Common myeloid progenitor, CD34-positive (primary cell): ENCODE measurements around the gene SMOC1. TPM values are rescaled to one million over a fixed set of nuclear protein-coding genes. Genes with fewer than 3 reads are reported as not detected.

ENCODE experiments used
- CTCF ChIA-PET: fragments of 350-600 bp; sonication (Branson Sonifier 250); formaldehyde crosslinking; loops from one replicate; lab custom pipeline; 2021; ENCODE audit warnings: antibody characterized with exemption; lab: Charles Lee
- POLR2A ChIA-PET: fragments of 350-600 bp; sonication (Branson Sonifier 250); formaldehyde crosslinking; loops from one replicate; lab custom pipeline; 2021; ENCODE audit warnings: antibody characterized with exemption; lab: Charles Lee
- DNase-seq, 3 donors: peaks; one replicate each; pipeline versions ENCODE4 v3.0.0 to v3.0.0-alpha.2; 2013
- H3K27ac ChIP-seq, 2 experiments: 1 replicate in 1 of 2; 2 replicates in 1 of 2; pipeline ENCODE4 v1.7.0; 2013; ENCODE audit warnings: inconsistent platforms in 2 of 2, low read length in 2 of 2, mild to moderate bottlenecking in 2 of 2, low read depth in 1 of 2, moderate library complexity in 1 of 2; ENCODE audit not compliant: severe bottlenecking in 2 of 2, insufficient read depth in 1 of 2, poor library complexity in 1 of 2
- H3K27me3 ChIP-seq, 5 experiments: replicated peaks in 2 of 5; 1 replicate in 3 of 5; 2 replicates in 2 of 5; pipeline versions ENCODE4 v1.6.1 to v1.7.0; 2013; ENCODE audit warnings: low read length in 4 of 5, mild to moderate bottlenecking in 2 of 5, moderate library complexity in 2 of 5, inconsistent platforms in 1 of 5; ENCODE audit not compliant: insufficient read depth in 5 of 5, control insufficient read depth in 4 of 5
- H3K36me3 ChIP-seq, 4 experiments: 1 replicate in 2 of 4; 2 replicates in 2 of 4; pipeline versions ENCODE4 v1.6.1 to v1.7.0; 2013; ENCODE audit warnings: low read length in 3 of 4, control low read depth in 1 of 4, mild to moderate bottlenecking in 1 of 4; ENCODE audit not compliant: control insufficient read depth in 4 of 4, insufficient read depth in 4 of 4
- H3K4me1 ChIP-seq, 4 experiments: 1 replicate in 3 of 4; 2 replicates in 1 of 4; pipeline versions ENCODE4 v1.6.1 to v1.7.1; 2013; ENCODE audit warnings: low read length in 3 of 4, mild to moderate bottlenecking in 3 of 4, control low read depth in 1 of 4, inconsistent platforms in 1 of 4, moderate library complexity in 1 of 4; ENCODE audit not compliant: control insufficient read depth in 4 of 4, insufficient read depth in 4 of 4; ENCODE audit errors: control extremely low read depth in 1 of 4
- H3K4me3 ChIP-seq, 7 experiments: 1 replicate in 4 of 7; 2 replicates in 3 of 7; pipeline versions ENCODE4 v1.5.1 to v1.7.0; 2013; ENCODE audit warnings: mild to moderate bottlenecking in 7 of 7, low read length in 6 of 7, moderate library complexity in 6 of 7, inconsistent platforms in 2 of 7, low read depth in 2 of 7, control low read depth in 1 of 7; ENCODE audit not compliant: insufficient read depth in 4 of 7, control insufficient read depth in 1 of 7; ENCODE audit errors: extremely low read depth in 1 of 7
- H3K9me3 ChIP-seq, 5 experiments: 1 replicate in 4 of 5; 2 replicates in 1 of 5; pipeline versions ENCODE4 v1.6.1 to v1.7.1; 2013; ENCODE audit warnings: low read length in 4 of 5, mild to moderate bottlenecking in 2 of 5, inconsistent platforms in 1 of 5, low read depth in 1 of 5, moderate library complexity in 1 of 5; ENCODE audit not compliant: control insufficient read depth in 4 of 5, insufficient read depth in 2 of 5; ENCODE audit errors: control extremely low read depth in 1 of 5
- WGBS: methylation state at CpG from one replicate; pipeline ENCODE4 v1.1.5; 2013; ENCODE audit not compliant: insufficient coverage; 5-methylcytosine and 5-hydroxymethylcytosine counted together
- polyA plus RNA-seq: library from polyadenylated mRNA; unstranded; fragments of 120-200 nt; gene quantifications from one replicate; pipeline ENCODE4 v1.2.1, GENCODE V29; 2013

The SMOC1 gene, protein sequence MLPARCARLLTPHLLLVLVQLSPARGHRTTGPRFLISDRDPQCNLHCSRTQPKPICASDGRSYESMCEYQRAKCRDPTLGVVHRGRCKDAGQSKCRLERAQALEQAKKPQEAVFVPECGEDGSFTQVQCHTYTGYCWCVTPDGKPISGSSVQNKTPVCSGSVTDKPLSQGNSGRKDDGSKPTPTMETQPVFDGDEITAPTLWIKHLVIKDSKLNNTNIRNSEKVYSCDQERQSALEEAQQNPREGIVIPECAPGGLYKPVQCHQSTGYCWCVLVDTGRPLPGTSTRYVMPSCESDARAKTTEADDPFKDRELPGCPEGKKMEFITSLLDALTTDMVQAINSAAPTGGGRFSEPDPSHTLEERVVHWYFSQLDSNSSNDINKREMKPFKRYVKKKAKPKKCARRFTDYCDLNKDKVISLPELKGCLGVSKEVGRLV
- polyA plus RNA-seq = not detected

DNA sequence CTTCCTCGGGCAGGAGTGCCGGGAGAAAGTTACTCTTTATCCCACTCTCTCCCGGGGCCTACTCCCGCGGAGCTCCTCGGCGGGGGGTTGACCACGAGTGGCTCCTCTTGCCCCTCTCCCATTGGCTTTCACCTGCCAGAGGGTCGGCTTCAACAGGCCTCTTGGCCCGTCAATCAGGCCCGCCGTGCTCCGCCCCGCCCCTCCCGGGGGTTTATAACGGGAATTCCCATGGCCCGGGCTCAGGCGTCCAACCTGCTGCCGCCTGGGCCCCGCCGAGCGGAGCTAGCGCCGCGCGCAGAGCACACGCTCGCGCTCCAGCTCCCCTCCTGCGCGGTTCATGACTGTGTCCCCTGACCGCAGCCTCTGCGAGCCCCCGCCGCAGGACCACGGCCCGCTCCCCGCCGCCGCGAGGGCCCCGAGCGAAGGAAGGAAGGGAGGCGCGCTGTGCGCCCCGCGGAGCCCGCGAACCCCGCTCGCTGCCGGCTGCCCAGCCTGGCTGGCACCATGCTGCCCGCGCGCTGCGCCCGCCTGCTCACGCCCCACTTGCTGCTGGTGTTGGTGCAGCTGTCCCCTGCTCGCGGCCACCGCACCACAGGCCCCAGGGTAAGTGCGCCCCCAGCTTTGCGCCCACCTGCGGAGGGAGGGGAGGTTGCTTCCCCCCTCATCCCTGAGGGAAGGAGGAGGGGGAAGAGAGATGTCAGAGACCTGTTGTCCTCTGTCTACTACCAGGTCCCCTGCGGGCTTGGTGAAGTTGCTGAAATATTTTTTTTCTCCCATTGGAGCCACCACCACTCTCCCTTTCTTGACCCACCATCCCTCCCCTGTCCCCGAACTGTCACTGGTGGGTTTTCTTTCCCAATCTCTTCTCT lies at the start of gene SMOC1:
TSS of gene SMOC1 (plus strand) at position 242 of the 869 bp plus-strand sequence. CDS start at position 505, 263 bp downstream.
- peak; percentile 29 to 76 (median 71) for DNase-seq
- CTCF ChIA-PET = interaction anchor here (0.8 to 0.9 kb wide), 2 partner anchors 31 to 150 kb away, joined by 3 to 4 read pairs; no protein-coding TSS in a partner anchor

DNA sequence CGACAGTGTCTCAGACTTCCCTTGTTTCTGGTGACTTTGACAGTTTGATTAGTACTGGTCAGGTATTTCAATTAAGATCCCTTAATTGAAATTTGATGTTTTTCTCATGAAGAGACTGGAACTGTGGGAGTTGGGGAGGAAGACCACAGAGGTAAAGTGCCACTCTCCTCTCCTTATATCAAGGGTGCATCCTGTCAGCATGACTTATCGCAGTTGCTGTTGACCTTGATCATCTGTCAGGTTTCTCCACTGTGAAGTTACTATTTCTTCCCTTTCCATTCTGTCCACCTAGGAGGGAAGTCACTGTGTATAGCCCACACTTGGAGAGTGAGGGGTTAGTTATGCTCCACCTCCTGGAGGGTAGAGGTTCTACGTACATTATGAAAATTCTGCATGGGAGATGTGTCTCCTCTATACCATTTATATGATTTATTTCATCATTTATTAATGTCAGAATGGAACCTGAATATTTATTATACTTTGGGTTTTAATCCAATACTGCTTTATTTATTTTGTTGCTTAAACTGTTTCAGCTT lies 40.3 kb upstream of the SMOC1 start:
- CTCF ChIA-PET = no interaction called here

More for the DNA sequence above, at the start of gene SMOC1:
- Histone ChIP-seq H3K36me3 (no peaks in the 10 kb centered on the region), H3K27ac (no peak within 1 kb of the TSS), H3K27me3 (peaks cover 0 to 64% (median 24%) of the 10 kb centered on the region in 5 experiments), H3K4me3 (peak within 1 kb of the TSS in 6 of 7 experiments; percentile 24 to 65 (median 54)), H3K9me3 (peaks cover 0 to 2% (median 0%) of the 10 kb centered on the region in 5 experiments), H3K4me1 (peaks cover 0 to 15% (median 9%) of the 10 kb centered on the region in 4 experiments)
- POLR2A ChIA-PET = no interaction called here
- under 1% methylated on average over 53 of the region's 67 CpGs for WGBS

DNA sequence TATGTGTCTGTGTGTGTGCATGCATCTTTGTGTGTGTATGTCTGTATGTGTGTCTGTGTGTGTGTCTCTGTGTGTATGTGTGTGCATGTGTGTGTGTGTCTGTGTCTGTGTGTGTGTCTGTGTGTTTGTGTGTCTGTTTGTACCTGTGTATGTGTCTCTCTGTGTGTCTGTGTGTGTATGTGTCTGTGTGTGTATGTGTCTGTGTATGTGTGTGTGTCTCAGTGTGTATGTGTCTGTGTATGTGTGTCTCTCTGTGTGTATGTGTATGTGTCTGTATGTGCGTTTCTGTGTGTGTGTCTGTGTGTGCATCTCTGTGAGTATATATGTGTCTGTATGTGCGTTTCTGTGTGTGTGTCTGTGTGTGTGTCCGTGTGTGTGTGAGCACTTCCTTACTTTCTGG lies 39.6 kb upstream of the SMOC1 start:
- ChIA-PET CTCF (interaction anchor here (1.1 kb wide), 1 partner anchor 189 kb away, joined by 3 read pairs; no protein-coding TSS in a partner anchor), POLR2A (no interaction called here)
- H3K36me3 ChIP-seq = no peaks in the 10 kb centered on the region
- no peaks in the 10 kb centered on the region for H3K9me3 ChIP-seq
- DNase-seq = no peak
- no peak overlapping the region for H3K27ac ChIP-seq
- H3K27me3 ChIP-seq = peaks cover 0 to 10% (median 4%) of the 10 kb centered on the region in 5 experiments
- no peaks in the 10 kb centered on the region for H3K4me1 ChIP-seq
- no peak overlapping the region for H3K4me3 ChIP-seq
- no CpG with 5 or more reads among the region's 3 CpGs for WGBS

More for the DNA sequence above, 40.3 kb upstream of the SMOC1 start:
- WGBS = no CpG with 5 or more reads among the region's 3 CpGs
- Histone ChIP-seq H3K9me3 (no peaks in the 10 kb centered on the region), H3K36me3 (no peaks in the 10 kb centered on the region), H3K4me3 (no peak overlapping the region), H3K4me1 (no peaks in the 10 kb centered on the region), H3K27me3 (peaks cover 0 to 10% (median 4%) of the 10 kb centered on the region in 5 experiments), H3K27ac (no peak overlapping the region)
- DNase-seq = no peak
- POLR2A ChIA-PET = no interaction called here

GRCh38 chr14:69841656-69842055 lies 37.6 kb upstream of the SMOC1 start:
- Histone ChIP-seq H3K27ac (no peak overlapping the region), H3K27me3 (peaks cover 0 to 10% (median 5%) of the 10 kb centered on the region in 5 experiments), H3K9me3 (no peaks in the 10 kb centered on the region), H3K36me3 (no peaks in the 10 kb centered on the region), H3K4me3 (no peak overlapping the region), H3K4me1 (no peaks in the 10 kb centered on the region)
- POLR2A ChIA-PET = no interaction called here
- WGBS = 66% methylated on average over 5 of the region's 5 CpGs
- DNase-seq = no peak
- CTCF ChIA-PET = no interaction called here

- Histone ChIP-seq H3K27ac (no peak overlapping the region), H3K9me3 (no peaks in the 10 kb centered on the region), H3K4me1 (no peaks in the 10 kb centered on the region), H3K36me3 (no peaks in the 10 kb centered on the region), H3K27me3 (peaks cover 0 to 10% (median 5%) of the 10 kb centered on the region in 5 experiments), H3K4me3 (no peak overlapping the region)
- WGBS = 94% methylated on average over 9 of the region's 13 CpGs
- DNase-seq = no peak
- POLR2A ChIA-PET = no interaction called here
- CTCF ChIA-PET = interaction anchor here (0.6 kb wide), 1 partner anchor 873 kb away, joined by 3 read pairs; no protein-coding TSS in a partner anchor
Measured at GRCh38 chr14:69842686-69843420, 36.4 kb upstream of the SMOC1 start.

DNA sequence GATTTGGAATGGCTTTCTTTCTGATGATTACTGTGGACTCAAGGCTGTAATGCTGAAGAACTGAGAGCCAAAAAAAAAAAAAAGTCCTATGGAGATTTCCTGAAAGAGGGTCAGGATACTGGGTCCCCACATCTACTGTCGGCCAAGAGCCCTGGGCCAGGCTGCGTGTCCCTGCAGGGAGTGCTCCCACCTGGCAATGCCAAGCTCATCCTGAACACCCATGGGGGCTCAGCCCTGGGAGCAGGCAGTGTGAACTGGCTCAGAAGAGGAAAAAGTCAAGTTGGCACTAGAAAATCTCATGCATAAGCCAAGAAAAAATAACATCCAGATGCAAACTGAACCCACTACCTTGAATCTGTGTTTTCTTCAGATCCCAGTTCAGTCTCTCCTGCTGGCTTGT lies 35.0 kb upstream of the SMOC1 start:
- ChIA-PET POLR2A (no interaction called here), CTCF (no interaction called here)
- Histone ChIP-seq H3K27ac (no peak overlapping the region), H3K36me3 (no peaks in the 10 kb centered on the region), H3K9me3 (no peaks in the 10 kb centered on the region), H3K4me3 (no peak overlapping the region), H3K4me1 (no peaks in the 10 kb centered on the region), H3K27me3 (peaks cover 0 to 10% (median 5%) of the 10 kb centered on the region in 5 experiments)
- DNase-seq = no peak
- 100% methylated on average over 2 of the region's 2 CpGs for WGBS
